A172 (cell line): ENCODE data around the gene PCDHGA5. TPM values are rescaled to one million over a fixed set of nuclear protein-coding genes. Genes with fewer than 3 reads are reported as not detected.
"Not testable (repeated sequence)": the region's sequence is repeated elsewhere in the genome, so short reads cannot be mapped to it uniquely, and the experiment has no call there.

Experiments
- DNase-seq: peaks from one replicate; pipeline ENCODE4 v3.0.0-alpha.2; 2015; ENCODE audit warnings: low spot score
- total RNA-seq: library from RNA; depleted of rRNA; stranded (reverse); fragments of >200 nt; shearing (Covaris generic); gene quantifications from 2 replicates; pipeline ENCODE4 v1.2.3, GENCODE V29; 2014

PCDHGA5 gene
- total RNA-seq, 1 experiment from 2014 or later, result 0.48 TPM

GRCh38 chr5:141387557-141388311, 23.8 kb downstream of the PCDHGA5 start, which contains the start of gene PCDHGB4:
TSS of gene PCDHGB4 (plus strand) at chr5:141387698. CDS start at chr5:141387885, 187 bp downstream.
- DNase-seq, result not testable (repeated sequence)

- DNase-seq, result no peak
Measured at GRCh38 chr5:141388661-141389060, 24.7 kb downstream of the PCDHGA5 start.

GRCh38 chr5:141389153-141390042, 25.4 kb downstream of the PCDHGA5 start:
- no peak for DNase-seq

GRCh38 chr5:141392429-141393198, 28.7 kb downstream of the PCDHGA5 start, which contains the start of gene PCDHGA8:
TSS of gene PCDHGA8 (plus strand) at chr5:141392633. CDS start at chr5:141392814, 181 bp downstream.
- DNase-seq, result no peak

- no peak for DNase-seq
Measured at GRCh38 chr5:141393267-141393666, 29.3 kb downstream of the PCDHGA5 start.

GRCh38 chr5:141394401-141395187, 30.6 kb downstream of the PCDHGA5 start:
- DNase-seq, result not testable (repeated sequence)

GRCh38 chr5:141397756-141398551, 34.0 kb downstream of the PCDHGA5 start, which contains the start of gene PCDHGB5:
TSS of gene PCDHGB5 (plus strand) at chr5:141397947. CDS start at chr5:141398128, 181 bp downstream.
- not testable (repeated sequence) for DNase-seq

- no peak for DNase-seq
Measured at GRCh38 chr5:141398608-141399007, 34.6 kb downstream of the PCDHGA5 start.

GRCh38 chr5:141399555-141400258, 35.7 kb downstream of the PCDHGA5 start:
- DNase-seq, result no peak

- peak; percentile 42 for DNase-seq
Measured at GRCh38 chr5:141402553-141403243, 38.7 kb downstream of the PCDHGA5 start, which contains the start of gene PCDHGA9. TSS of gene PCDHGA9 (plus strand) at chr5:141402778. CDS start at chr5:141402953, 175 bp downstream.

GRCh38 chr5:141403387-141403786, 39.4 kb downstream of the PCDHGA5 start:
- DNase-seq, result no peak

- not testable (repeated sequence) for DNase-seq
Measured at GRCh38 chr5:141407790-141408505, 44.0 kb downstream of the PCDHGA5 start, which contains the start of gene PCDHGB6. TSS of gene PCDHGB6 (plus strand) at chr5:141408021. CDS start at chr5:141408203, 182 bp downstream.

GRCh38 chr5:141409598-141410306, 45.8 kb downstream of the PCDHGA5 start:
- no peak for DNase-seq

GRCh38 chr5:141411575-141411974, 47.6 kb downstream of the PCDHGA5 start:
- no peak for DNase-seq

- peak; percentile 65 for DNase-seq
Measured at GRCh38 chr5:141412854-141413539, 49.0 kb downstream of the PCDHGA5 start, which contains the start of gene PCDHGA10. TSS of gene PCDHGA10 (plus strand) at chr5:141412987. CDS start at chr5:141413176, 189 bp downstream.

- DNase-seq, result no peak
Measured at GRCh38 chr5:141413540-141414069, 49.6 kb downstream of the PCDHGA5 start.
